CD4-positive, alpha-beta T cell treated with Interleukin-17A for 4 hours (primary cell): Measurements from ENCODE around the gene CCL3.
"Not testable (repeated sequence)": the region's sequence is repeated elsewhere in the genome, so short reads cannot be mapped to it uniquely, and the experiment has no call there.

Source experiments
- DNase-seq: peaks from one replicate; pipeline ENCODE4 v3.0.0-alpha.2; 2020; ENCODE audit warnings: mixed read lengths

Gene CCL3

DNA sequence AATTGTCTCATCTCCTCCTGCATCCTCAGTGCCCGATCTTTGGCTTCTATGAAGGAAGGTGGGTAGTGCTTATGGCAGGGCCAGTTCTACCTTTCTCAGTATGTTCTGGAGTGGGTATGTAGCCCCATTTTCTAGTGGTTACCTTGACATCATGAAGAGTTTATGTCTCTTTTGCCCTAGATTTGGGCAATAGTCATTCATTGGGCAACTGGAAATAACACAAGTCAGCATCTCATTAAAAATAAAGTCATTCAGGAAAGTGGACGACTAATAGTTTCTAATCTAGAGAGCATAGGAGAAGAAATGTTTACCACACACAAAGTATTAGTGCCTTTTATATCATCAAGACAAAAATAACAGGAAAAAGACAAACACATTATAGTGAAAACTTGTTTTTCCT lies 6.3 kb downstream of the CCL3 start:
- not testable (repeated sequence) for DNase-seq

DNA sequence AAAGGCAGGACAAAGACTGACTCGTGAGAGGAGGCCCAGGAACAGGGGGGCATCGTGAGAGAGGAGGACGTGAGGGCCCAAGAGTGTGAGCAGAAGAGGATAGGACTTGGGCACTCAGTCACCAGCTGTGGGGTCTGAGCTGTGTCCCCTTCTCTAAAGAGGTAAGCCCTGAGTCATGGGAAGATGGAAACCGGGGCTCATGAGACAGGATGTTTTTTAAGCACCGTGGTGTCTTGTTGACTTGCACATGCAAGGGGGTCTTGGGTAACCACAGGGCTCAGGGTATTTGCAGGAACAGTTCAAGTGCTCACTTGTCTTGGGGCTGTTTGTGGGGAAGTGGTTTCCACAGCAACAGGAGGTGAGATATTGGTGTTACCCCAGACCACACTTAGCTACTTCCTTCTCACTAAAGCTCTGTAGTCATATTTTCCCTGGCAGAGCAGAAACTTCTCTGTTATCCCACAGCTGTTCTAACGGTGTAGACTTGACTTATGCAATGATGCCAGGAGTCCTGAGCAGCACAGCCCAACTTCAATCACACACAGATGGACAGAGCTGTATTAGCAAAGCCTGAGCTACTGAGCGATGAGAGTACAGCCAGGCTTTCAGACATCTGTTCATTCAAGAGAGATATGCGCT lies 7.3 kb downstream of the CCL3 start:
- peak; percentile 16 for DNase-seq

DNA sequence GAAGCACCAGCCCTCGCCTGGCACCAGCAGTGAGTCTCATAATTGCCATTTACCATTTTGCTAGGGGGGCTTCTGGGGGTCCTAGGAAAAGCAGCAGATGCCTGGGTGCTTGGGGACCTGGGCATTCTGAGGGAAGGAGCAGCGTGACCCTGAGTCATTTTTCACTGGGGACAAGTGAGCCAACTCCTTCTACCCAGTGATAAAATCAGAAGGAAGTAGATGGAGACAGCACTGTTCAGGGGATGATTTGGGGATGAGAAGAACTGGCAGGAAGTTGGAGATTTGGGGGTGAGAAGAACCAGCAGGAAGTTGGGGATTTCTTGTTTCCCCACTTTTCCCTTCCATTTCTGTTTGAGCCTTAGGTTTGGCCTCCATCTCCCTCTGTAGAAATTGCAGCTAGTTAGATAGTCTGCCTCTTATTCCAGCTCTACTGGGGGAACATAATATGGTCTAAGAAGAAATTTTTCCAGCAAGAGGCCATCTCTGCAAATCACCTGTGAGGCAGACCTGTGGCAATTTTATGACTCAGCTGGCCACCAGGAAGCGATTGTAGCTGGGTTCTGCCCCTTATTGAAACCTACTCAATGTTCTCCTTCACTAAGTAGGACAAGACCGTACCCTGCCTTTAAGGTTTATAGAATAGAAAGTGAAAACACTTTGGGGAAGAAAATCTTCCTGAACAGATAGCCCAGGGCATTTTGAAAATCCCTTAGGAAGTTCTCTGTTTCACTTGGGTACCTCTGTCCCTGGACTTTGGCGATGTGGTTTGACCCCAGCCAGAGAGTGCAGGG lies 8.1 kb downstream of the CCL3 start:
- not testable (repeated sequence) for DNase-seq

DNA sequence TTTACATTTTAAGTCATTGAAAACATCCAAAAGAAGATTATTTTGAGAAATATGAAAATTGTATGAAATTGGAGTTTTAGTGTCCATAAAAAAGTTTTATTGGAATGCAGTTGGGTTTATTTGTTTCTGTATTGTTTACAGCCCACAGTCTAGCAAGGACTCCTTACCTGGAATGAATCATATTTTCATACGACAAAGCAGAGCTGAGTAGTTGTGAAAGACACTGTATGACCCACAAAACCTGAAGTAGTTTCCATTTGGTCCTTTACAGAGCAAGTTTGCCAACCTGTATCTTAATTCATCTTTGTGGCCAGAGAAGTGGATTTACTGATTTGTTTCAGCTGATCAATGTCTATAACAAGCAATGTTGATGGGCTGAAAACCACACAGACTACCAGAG lies 15.6 kb downstream of the CCL3 start:
- no peak for DNase-seq

DNA sequence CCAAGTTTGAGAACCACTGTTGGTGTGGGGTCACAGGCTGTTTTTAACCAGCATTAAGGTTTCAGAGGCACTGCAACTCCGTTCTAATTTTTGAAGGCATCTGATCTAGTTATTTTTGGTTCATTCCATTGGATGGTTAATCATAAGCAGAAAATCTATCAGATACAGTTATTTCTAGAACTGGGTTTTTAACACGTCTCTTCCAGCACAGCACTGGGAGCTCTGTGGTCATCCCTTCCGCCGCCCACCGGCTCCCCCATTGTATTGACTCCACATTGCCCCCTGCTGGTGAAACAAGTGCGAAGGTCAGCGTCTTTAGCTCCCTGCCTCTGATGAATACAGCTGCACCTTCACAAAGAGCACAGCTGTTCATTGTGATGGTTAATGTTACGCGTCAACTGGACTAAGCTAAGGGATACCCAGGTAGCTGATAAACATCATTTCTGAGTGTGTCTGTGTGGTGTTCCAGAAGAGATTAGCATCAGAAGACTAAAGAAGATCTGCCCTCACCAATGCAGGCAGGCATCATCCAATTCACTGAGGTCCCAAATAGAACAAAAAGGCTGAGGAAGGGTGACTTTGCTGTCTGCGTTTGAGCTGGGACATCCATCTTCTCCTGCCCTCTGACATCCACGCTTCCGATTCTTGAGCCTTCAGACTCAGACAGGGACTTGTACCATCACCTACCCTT lies 17.4 kb downstream of the CCL3 start:
- DNase-seq = peak; percentile 60

DNA sequence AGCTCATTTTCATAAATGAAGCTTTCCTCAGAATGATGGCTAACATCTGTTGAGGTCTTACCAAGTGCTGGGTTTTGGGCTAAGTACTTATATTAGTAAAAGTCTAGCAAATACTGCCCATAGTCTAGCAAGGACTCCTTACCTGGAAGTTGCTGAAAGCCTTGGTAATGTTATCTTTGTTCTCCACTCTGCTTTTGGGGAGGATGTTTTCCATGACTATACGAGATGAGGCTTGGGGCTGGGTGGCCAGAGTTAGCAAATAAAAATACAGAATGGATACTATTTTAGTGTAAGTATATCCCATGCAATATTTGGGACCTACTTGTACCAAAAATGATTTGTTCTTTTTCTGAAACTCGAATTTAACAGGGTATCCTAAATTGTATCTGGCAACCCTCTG lies 18.2 kb downstream of the CCL3 start:
- no peak for DNase-seq

DNA sequence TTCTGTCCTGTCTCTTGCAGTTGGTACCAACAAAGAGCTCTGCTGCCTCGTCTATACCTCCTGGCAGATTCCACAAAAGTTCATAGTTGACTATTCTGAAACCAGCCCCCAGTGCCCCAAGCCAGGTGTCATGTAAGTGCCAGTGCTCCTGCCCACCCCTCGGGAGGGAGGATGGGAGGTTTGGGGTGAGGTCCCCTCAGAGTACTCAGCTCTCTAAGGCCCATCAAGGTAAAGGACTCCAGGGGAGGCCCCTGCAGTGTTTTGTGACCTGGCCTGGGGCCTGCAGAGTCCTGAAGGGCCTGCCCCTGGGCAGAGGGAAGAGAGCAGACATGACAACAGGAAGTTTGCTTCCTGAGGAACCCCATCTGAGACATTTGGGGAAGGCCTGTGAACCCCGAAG lies 19.5 kb downstream of the CCL3 start:
- DNase-seq = no peak

DNA sequence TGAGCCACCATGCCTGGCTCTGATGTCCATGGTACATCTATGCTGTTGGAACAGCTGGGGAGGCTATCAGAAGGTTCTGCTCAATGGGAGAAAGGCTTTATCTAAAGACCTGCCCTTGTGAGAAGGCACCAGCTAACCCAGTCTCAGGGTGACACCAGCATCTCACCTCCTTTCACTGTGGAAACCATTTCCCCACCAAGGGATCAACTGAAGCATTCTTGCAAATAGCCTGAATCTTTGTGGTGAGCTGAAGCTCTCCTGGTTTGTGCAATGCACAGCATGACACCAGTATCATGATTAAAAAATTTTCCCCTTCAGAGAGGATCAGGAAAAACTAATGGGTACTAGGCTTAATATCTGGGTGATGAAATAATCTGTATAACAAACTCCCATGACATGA lies 20.8 kb downstream of the CCL3 start:
- no peak for DNase-seq

DNA sequence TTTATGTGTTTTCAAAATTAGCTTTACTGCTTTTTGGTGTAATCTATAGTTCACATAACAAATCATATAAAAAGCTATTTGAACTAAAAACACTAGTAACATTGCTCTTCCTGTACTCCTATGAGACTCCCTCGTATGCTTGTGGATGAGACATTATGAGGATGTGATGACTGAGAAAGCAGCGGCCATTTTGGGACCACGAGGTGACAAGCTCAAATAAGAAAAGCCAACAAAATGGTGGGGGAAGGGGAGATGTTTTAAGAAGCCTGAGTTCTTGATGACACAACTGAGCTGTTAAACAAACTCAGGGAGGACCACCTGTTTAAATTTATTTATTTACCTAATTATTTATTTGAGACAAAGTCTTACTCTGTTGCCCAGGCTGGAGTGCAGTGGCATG lies 21.4 kb downstream of the CCL3 start:
- DNase-seq = no peak

DNA sequence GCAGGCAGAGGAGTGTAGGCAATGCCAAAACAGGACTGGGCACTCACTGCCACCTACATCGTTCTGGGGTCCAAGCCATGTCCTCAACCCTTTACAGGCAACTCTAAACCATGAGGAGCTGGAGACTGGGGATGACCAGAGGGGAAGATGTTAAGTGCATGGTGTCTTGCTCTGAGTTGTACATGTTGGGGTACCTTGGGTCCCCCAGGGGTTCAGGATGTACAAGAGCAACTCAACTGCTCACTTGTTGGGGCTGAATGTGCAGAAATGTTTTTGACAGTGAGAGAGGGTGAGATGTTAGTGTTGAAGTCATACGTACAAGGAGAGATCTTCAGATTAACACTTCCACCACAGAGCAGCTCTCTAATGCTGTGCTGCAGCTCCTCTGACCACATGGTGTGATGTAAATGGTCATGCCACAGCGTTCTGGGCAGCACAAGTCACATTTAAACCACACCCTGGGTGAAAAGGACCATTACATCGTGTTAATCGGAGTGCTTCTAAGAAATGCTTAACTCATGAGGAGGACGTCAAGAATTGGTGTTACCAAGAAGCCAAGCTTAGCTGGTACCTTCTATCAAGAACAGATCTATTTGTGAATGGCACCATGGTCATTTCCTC lies 23.5 kb downstream of the CCL3 start:
- DNase-seq = no peak

DNA sequence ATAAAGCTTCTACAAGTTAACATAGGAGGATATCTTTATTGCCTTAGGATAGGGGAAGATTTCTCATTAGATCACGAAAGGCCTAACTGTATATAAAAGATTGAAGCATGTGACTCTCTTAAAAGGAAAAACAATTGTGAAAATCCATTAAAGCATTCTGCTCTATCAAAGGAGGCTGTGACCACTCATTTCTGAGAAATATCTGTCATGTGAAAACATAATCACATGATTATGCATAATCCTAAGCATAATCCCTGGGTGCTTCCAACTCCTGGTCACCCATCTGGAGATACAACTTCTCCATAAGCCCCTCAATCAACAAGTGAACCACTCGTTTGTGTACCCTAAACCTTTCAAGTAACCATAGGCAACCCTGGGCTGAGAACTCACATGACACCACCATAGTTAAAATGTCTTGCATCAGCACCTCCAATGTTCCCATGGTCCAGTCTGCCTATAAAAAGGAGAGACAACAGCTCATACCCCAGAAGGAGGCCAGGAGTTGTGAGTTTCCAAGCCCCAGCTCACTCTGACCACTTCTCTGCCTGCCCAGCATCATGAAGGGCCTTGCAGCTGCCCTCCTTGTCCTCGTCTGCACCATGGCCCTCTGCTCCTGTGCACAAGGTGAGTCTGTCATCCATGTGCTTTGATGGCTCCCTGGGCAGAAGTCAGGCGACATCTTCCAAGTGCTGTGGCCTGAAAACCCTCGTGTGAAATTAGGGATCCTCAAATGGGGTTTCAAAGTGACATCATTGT lies 26.0 kb downstream of the CCL3 start, which contains the start of gene CCL18:
Gene CCL18 (plus strand): TSS at position 487 of the 756 bp plus-strand sequence. CDS start 71 bp downstream, at position 558.
- no peak for DNase-seq

DNA sequence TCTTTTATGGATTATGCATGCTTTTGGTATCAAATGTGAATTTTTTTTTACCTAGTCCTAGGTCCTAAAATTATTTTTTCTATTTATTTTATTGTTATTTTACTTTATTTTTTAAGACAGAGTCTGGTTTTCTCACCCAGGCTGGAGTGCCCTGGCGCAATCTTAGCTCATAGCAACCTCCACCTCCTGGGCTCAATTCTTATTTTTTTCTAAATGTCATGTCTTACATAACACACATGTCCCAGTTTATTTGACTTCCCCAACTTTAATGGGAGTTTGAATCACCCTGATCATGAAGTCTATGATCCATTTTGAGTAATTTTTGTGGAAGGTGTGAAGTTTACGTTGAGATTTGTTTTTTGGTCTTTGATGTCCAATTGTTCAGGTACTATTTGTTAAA lies 29.1 kb downstream of the CCL3 start:
- no peak for DNase-seq

DNA sequence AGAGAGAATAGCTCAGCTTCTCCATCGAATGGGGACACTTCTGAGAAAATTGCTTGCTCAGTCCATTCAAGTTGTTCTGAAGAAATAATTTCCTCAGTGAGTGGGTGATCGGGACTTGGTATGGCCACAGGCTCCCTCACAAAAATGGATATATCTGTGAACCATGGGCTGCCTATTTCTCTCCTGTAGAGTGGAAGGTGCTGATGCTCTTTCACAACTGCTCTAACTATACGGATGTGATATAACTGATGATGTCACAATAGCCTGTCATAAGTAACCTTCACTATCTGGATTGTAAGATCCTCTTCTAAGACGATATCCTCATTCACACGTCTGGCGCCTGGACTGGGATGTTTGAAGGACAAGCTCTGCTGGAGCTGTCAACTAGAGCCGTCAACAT lies 30.5 kb downstream of the CCL3 start:
- DNase-seq = no peak

DNA sequence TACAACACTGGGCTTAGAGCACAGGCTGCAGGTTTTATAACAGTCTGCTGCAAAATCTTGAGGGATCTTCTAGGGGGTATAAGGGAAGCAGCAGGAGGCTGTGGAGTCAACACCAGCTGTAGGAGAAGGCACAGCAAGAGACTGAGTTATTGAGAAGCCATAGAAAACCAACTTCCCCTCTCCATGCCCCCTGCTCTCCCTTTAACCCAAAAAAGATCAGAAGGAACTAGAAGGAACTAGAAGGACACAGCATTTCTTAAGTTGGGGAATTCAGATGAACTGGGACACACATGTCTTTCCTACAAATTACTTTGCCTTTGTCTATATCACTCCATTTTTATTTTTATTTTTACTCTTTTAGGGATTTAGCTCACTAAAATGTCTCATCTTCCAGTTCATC lies 32.0 kb downstream of the CCL3 start:
- DNase-seq = no peak

DNA sequence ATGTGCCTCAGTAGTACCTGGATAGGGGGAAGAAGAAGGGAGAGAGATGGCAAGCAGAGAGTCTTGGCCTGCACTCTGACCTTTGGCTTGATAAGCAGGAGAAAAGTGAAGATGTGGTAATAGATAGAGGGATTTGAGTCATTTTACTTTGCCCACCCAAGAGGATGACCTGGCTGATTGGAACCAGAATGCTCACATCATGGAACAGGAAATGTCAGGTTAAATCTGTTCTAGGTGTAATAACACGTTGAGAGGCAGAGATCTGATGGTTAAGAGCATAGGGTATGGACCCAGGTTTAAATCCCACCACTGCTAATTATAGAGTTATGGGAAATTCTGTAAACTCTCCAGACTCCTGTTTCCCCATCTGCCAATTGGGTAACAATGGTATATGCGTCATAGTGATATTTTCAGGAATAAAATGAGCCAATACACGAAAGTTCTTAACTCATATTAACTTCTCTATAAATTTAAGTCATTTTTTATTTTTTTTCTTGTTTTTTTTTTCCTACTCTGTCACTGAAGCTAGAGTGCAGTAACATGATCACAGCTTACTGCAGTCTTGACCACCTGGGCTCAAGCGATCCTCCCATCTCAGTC lies 33.9 kb downstream of the CCL3 start:
- DNase-seq = no peak

DNA sequence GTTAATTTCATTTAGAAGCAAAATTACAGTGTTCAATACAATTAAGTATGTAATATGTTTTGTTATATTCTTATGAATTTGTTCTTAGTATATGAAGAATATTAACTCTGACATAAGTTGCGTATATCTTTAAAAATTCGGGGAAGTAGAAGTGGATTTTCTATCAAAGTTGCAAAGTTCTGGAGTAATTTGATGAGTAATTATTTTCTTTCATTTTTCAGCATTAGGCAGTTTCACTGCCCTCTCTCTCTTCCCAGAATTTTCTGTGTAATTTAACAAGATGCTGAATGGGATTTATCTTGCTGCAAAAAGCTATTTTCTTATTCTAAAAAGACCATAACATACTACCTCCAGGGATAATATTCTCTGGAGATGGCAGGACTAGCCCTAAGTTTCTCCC lies 34.8 kb downstream of the CCL3 start:
- no peak for DNase-seq

DNA sequence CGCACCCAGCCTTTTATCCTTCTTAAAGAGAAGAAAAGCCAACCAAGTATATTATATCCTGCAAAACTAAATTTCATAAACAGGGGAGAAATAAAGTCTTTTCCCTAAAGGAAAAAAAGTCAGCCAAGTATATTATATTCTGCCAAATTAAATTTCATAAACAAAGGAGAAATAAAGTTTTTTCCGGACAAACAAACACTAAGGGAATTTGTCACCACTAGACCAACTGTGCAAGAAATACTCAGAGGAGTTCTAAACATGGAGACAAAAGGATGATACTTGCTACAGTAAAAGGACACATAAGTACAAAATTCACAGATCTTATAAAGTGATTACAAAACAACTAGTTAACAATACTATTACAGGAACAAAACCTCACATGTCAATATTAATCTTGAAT lies 40.3 kb downstream of the CCL3 start:
- no peak for DNase-seq

DNA sequence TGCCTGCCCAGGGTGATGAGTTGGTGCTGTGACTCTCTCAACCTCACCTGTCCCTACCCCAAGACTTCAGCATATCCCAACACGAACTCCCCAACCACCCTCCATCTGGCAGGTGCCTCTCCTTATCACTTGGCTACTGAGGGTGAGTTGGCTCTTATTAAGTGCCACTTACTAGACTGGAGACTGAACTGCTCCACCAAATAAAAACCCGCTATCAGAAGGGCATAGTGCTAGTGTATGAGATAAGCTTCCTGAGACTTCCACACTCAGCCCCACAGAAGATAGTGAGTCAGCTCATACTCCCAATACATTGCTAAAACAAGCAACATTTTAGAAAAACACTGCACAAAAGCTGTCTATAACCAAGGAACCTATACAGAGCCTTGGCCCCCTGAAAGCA lies 41.9 kb downstream of the CCL3 start:
- DNase-seq = no peak
